COLO668 (cell line): ENCODE data around the gene IFT25.
"Not testable (repeated sequence)": the region's sequence is repeated elsewhere in the genome, so short reads cannot be mapped to it uniquely, and the experiment has no call there.

Source experiments
- DNase-seq: peaks from one replicate; lab custom pipeline; 2025; ENCODE audit not compliant: unreplicated experiment; lab: John Stamatoyannopoulos, UW

Gene IFT25

GRCh38 chr1:53945433-53946251 lies at the start of gene IFT25:
IFT25 (minus strand) TSS chr1:53945699; CDS start chr1:53940082, 5,617 bp downstream.
- peak; percentile 100 for DNase-seq

- not testable (repeated sequence) for DNase-seq
Measured at GRCh38 chr1:53994516-53994915, 49.0 kb upstream of the IFT25 start.

GRCh38 chr1:53992085-53992874 lies 46.8 kb upstream of the IFT25 start:
- peak; percentile 28 for DNase-seq

- no peak for DNase-seq
Measured at GRCh38 chr1:53987880-53988279, 42.4 kb upstream of the IFT25 start.

- no peak for DNase-seq
Measured at GRCh38 chr1:53986458-53986857, 41.0 kb upstream of the IFT25 start.

- DNase-seq, result no peak
Measured at GRCh38 chr1:53984726-53985125, 39.2 kb upstream of the IFT25 start.

GRCh38 chr1:53982763-53983104 lies 37.2 kb upstream of the IFT25 start:
- no peak for DNase-seq

- DNase-seq, result peak; percentile 50
Measured at GRCh38 chr1:53982034-53982762, 36.7 kb upstream of the IFT25 start.

- no peak for DNase-seq
Measured at GRCh38 chr1:53981220-53981619, 35.7 kb upstream of the IFT25 start.

GRCh38 chr1:53979712-53980450 lies 34.4 kb upstream of the IFT25 start:
- DNase-seq, result no peak

- no peak for DNase-seq
Measured at GRCh38 chr1:53975861-53976260, 30.4 kb upstream of the IFT25 start.

GRCh38 chr1:53971718-53972117 lies 26.2 kb upstream of the IFT25 start:
- DNase-seq, result no peak

- not testable (repeated sequence) for DNase-seq
Measured at GRCh38 chr1:53969323-53969722, 23.8 kb upstream of the IFT25 start.

- peak; percentile 69 for DNase-seq
Measured at GRCh38 chr1:53968125-53968513, 22.6 kb upstream of the IFT25 start.

- DNase-seq, result peak; percentile 53
Measured at GRCh38 chr1:53967409-53968124, 22.1 kb upstream of the IFT25 start.

GRCh38 chr1:53966794-53967193 lies 21.3 kb upstream of the IFT25 start:
- no peak for DNase-seq

- no peak for DNase-seq
Measured at GRCh38 chr1:53964109-53964508, 18.6 kb upstream of the IFT25 start.

GRCh38 chr1:53963460-53963859 lies 18.0 kb upstream of the IFT25 start:
- no peak for DNase-seq

- DNase-seq, result no peak
Measured at GRCh38 chr1:53962395-53962794, 16.9 kb upstream of the IFT25 start.

GRCh38 chr1:53959664-53960250 lies 14.3 kb upstream of the IFT25 start:
- no peak for DNase-seq
